IMR-90 (cell line): ENCODE measurements around the gene NR2C2.

Source experiments
- MAFK ChIP-seq: IDR thresholded peaks from 2 replicates; pipeline ENCODE4 v1.6.1; 2012; ENCODE audit warnings: low read depth, low read length, improper control_type of control experiment
- NFE2L2 ChIP-seq: fragments of 150-350 bp; IDR thresholded peaks from 2 replicates; pipeline ENCODE4 v1.6.1; 2016; ENCODE audit warnings: low read depth, mild to moderate bottlenecking, low read length
- POLR2A ChIP-seq: IDR thresholded peaks from 2 replicates; pipeline ENCODE4 v1.6.1; 2012; ENCODE audit warnings: mild to moderate bottlenecking, low read depth, low read length
- RAD21 ChIP-seq: IDR thresholded peaks from 2 replicates; pipeline ENCODE4 v1.6.1; 2012; ENCODE audit warnings: low read length, improper control_type of control experiment
- TF ChIP-seq, protein P1 (sequence below): conservative IDR thresholded peaks from 2 replicates; pipeline ENCODE4 v1.5.1; 2012; ENCODE audit warnings: mild to moderate bottlenecking, low read depth, low read length, improper control_type of control experiment

- no peak for TF ChIP-seq MAFK
- no peak for TF ChIP-seq POLR2A
- no peak for TF ChIP-seq RAD21
- TF ChIP-seq, protein P1, sequence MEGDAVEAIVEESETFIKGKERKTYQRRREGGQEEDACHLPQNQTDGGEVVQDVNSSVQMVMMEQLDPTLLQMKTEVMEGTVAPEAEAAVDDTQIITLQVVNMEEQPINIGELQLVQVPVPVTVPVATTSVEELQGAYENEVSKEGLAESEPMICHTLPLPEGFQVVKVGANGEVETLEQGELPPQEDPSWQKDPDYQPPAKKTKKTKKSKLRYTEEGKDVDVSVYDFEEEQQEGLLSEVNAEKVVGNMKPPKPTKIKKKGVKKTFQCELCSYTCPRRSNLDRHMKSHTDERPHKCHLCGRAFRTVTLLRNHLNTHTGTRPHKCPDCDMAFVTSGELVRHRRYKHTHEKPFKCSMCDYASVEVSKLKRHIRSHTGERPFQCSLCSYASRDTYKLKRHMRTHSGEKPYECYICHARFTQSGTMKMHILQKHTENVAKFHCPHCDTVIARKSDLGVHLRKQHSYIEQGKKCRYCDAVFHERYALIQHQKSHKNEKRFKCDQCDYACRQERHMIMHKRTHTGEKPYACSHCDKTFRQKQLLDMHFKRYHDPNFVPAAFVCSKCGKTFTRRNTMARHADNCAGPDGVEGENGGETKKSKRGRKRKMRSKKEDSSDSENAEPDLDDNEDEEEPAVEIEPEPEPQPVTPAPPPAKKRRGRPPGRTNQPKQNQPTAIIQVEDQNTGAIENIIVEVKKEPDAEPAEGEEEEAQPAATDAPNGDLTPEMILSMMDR: no peak
- no peak for TF ChIP-seq NFE2L2
Measured at GRCh38 chr3:15015456-15015855, 68.1 kb downstream of the NR2C2 start.
